GM18505 (cell line): ENCODE measurements around the gene NRARP.
A peak's percentile ranks its signal among the peaks of the same experiment; 100 is the strongest.
"Not testable (repeated sequence)": the region's sequence is repeated elsewhere in the genome, so short reads cannot be mapped to it uniquely, and the experiment has no call there.

Experiments
- ATAC-seq: cut with Tn5 transposase; IDR thresholded peaks from one replicate; pipeline ENCODE4 v1.9.1; 2021; ENCODE audit not compliant: unreplicated experiment
- POLR2A ChIP-seq: IDR thresholded peaks from 4 replicates; pipeline ENCODE4 v1.6.1; 2011; ENCODE audit warnings: borderline replicate concordance; ENCODE audit not compliant: insufficient read depth, insufficient read length; ENCODE audit errors: extremely low read depth

Gene NRARP

DNA sequence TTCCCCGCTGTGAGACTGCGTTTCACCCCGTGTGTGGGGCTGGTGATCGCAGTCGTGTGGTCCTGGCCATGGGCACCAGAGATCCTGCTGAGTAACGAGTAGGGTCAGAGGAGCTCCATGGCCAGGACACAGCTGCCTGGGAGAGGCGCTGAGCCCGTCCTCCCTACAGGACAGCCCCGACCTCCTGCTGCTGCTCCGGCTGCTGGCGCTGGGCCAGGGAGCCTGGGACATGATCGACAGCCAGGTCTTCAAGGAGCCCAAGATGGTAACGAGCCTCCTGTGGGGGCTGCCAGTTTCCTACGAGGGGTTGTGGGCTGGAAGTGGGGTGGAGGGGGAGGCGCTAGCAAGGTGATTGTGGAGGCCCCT, 35.9 kb downstream of the NRARP start:
- no peak for TF ChIP-seq POLR2A
- no peak for ATAC-seq

GRCh38 chr9:137265496-137266161, 36.4 kb downstream of the NRARP start:
- ATAC-seq: no peak
- no peak for TF ChIP-seq POLR2A

GRCh38 chr9:137264067-137264466, 38.0 kb downstream of the NRARP start:
- ATAC-seq: no peak
- TF ChIP-seq POLR2A: no peak

DNA sequence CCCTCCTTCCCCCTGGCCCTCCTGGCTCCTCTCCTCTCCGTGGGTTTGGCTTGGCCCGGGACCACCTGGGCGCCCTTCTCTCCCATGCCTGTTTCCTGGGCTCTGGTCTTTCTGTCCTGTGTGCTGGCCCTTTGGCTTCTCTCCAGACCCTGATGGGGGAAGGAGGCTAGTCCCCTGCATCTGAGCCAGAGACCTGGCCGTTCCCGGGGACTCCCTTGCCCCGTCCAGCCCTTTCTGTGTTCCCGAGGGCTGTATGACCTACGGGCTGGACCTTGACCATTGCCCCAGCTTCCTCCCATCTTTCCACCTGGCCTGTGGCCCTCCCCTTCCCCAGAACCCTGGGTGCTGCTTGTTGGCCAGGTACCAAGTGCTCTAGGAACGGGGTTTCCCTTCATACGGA, 38.6 kb downstream of the NRARP start:
- TF ChIP-seq POLR2A: no peak
- ATAC-seq: no peak

DNA sequence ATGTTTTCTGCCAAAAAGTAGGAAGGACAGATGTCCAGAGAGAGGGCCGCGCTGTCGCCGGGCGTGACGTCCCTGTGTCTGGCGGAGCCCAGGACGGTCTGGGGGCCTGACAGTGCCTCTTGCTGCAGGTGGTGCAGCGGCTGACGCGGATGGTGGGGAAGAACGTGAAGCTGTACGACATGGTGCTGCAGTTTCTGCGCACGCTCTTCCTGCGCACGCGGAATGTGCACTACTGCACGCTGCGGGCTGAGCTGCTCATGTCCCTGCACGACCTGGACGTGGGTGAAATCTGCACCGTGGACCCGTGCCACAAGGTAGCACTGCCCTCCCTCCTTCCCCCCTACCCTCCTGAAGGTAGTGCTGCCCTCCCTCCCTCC, 39.2 kb downstream of the NRARP start:
- no peak for TF ChIP-seq POLR2A
- ATAC-seq: no peak

DNA sequence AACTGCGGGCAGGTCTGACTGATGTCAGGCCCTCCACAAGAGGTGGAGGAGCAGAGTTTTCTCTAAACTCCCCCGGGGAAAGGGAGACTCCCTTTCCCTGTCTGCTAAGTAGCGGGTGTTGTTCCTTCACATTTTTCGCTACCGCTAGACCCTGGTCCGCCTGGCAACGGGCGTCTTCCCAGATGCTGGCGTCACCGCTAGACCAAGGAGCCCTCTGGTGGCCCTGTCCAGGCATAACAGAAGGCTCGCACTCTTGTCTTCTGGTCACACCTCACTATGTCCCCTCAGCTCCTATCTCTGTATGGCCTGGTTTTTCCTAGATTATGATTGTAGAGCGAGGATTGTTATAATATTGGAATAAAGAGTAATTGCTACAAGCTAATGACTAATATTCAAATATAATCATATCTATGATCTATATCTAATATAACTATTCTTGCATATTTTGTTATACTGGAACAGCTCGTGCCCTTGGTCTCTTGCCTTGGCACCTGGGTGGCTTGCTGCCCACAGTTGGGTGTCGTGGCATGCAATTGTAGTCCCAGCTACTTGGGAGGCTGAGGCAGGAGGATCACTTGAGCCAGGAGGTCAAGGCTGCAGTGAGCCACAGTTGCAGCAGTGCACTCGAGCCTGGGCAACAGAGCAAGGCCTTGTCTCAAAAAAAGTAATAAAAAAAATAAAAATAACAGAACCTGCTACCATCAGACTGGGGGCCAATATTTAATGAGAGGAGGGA, 39.7 kb downstream of the NRARP start:
- not testable (repeated sequence) for ATAC-seq

- ATAC-seq: no peak
- TF ChIP-seq POLR2A: no peak
Measured at GRCh38 chr9:137256856-137257255, 45.2 kb downstream of the NRARP start.

- no peak for ATAC-seq
- TF ChIP-seq POLR2A: no peak
Measured at GRCh38 chr9:137256362-137256761, 45.7 kb downstream of the NRARP start.

- no peak for ATAC-seq
Measured at GRCh38 chr9:137255448-137256114, 46.5 kb downstream of the NRARP start.

GRCh38 chr9:137254624-137255447, 47.2 kb downstream of the NRARP start, which contains the start of gene NELFB:
Gene NELFB (plus strand): TSS chr9:137255327.
- peak; percentile 63 for TF ChIP-seq POLR2A
- ATAC-seq: peak; percentile 77

More at GRCh38 chr9:137255448-137256114, 46.5 kb downstream of the NRARP start:
- no peak for TF ChIP-seq POLR2A

DNA sequence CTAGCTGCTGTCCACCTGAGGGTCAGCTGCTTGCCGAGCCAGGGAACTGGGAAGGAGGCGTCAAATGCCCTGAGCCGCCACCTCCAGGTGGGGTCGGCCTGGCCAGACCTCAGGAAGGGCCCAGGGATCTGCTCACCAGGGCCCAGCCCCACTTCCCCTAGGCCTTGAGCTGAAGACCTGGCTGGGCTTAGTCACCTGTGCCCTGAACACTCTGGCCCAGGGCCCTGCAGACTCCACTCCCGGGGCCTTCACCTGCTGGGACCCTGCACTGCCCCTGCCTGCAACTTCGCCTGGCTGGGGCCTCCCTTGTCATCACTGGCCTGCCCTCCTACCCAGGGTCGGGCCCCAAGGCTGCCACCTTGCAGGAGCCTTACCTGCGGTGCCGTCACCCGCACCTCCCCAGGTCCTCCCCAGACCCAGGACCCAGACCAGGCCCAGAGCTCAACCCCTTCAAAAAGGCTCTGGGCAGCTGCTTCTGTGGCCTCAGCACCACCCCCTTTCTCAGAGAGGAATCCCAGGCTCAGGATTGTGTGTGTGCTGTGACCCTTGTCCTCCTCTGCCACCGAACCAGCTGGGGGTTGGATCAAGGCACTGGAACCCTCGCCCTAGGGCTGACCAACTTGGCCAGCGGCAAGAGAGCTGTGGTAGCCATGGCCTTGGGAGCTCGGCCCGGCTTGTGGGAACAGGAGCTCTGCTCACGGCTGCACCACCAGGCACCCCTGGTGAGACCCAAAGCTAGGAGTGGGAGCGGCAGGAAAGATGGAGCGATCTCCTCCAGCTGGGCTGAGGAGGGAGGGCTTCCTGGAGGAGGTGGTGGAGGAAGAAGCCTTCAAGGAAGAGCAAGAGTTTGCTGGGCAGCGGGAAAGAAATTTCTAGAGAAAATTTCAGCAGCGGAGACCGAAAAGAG, 48.1 kb downstream of the NRARP start:
- TF ChIP-seq POLR2A: no peak
- no peak for ATAC-seq
